HL-60 (cell line): ENCODE measurements around the gene CYP4F2.

Source experiments
- DNase-seq, 2 experiments: peaks; one replicate each; pipeline ENCODE4 v3.0.0-alpha.2; 2010 to 2020; ENCODE audit warnings: low read depth in 1 of 2, low spot score in 1 of 2
- H3K27ac ChIP-seq: fragments of 250-450 bp; sonication (Bioruptor Pico); replicated peaks from 2 replicates; pipeline ENCODE4 v1.5.1; 2020; ENCODE audit warnings: mild to moderate bottlenecking, moderate library complexity
- H3K27me3 ChIP-seq: fragments of 250-450 bp; sonication (Bioruptor Pico); 2 replicates; pipeline ENCODE4 v1.5.1; 2021; ENCODE audit warnings: mild to moderate bottlenecking, moderate library complexity; ENCODE audit not compliant: insufficient read depth, poor library complexity, severe bottlenecking
- H3K4me3 ChIP-seq: replicated peaks from 2 replicates; pipeline ENCODE4 v1.5.1; 2011; ENCODE audit warnings: mild to moderate bottlenecking, control low read depth, low read length; ENCODE audit not compliant: insufficient read depth
- GABPA ChIP-seq: IDR thresholded peaks from 2 replicates; pipeline ENCODE4 v1.6.1; 2012; ENCODE audit warnings: low read depth
- POLR2AphosphoS5 ChIP-seq: IDR thresholded peaks from 2 replicates; pipeline ENCODE4 v1.6.1; 2012; ENCODE audit warnings: low read depth
- SPI1 ChIP-seq: IDR thresholded peaks from 2 replicates; pipeline ENCODE4 v1.6.1; 2012; ENCODE audit warnings: low read depth, mild to moderate bottlenecking, borderline replicate concordance
- TF ChIP-seq, protein P1 (sequence below): IDR thresholded peaks from one replicate; pipeline ENCODE4 v1.5.1; 2011; ENCODE audit warnings: low read length, control low read depth, inconsistent platforms; ENCODE audit not compliant: insufficient read depth
- TF ChIP-seq, protein P2 (sequence below): IDR thresholded peaks from 2 replicates; pipeline ENCODE4 v1.6.1; 2012; ENCODE audit warnings: low read depth; ENCODE audit not compliant: insufficient replicate concordance

CYP4F2 gene

DNA sequence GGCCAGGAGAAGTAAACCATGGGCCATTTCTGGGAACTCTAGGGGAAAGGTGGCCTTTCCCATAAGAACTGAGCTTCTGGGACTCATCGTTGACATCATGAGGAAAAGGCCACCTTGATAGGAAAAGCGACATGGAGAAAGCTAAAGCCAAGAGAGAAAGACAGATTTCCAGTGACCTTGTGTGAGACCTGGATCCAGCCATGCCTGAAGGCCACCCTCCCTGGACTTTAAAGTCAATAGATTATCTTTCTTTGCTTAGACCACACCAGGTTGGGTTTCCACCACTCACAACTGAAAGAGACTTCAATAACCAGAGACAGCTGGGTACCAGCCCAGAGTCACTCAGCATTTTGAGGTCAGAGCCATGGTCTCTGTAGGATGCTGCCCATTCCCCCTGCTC is 3.5 kb downstream of the CYP4F2 start:
- DNase-seq = no peak
- Histone ChIP-seq H3K27ac (no peak overlapping the region), H3K27me3 (no peaks in the 10 kb centered on the region), H3K4me3 (no peak overlapping the region)
- TF ChIP-seq, protein P1, sequence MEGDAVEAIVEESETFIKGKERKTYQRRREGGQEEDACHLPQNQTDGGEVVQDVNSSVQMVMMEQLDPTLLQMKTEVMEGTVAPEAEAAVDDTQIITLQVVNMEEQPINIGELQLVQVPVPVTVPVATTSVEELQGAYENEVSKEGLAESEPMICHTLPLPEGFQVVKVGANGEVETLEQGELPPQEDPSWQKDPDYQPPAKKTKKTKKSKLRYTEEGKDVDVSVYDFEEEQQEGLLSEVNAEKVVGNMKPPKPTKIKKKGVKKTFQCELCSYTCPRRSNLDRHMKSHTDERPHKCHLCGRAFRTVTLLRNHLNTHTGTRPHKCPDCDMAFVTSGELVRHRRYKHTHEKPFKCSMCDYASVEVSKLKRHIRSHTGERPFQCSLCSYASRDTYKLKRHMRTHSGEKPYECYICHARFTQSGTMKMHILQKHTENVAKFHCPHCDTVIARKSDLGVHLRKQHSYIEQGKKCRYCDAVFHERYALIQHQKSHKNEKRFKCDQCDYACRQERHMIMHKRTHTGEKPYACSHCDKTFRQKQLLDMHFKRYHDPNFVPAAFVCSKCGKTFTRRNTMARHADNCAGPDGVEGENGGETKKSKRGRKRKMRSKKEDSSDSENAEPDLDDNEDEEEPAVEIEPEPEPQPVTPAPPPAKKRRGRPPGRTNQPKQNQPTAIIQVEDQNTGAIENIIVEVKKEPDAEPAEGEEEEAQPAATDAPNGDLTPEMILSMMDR = no peak
- TF ChIP-seq POLR2AphosphoS5 (no peak), SPI1 (no peak), GABPA (no peak)
- TF ChIP-seq, protein P2, sequence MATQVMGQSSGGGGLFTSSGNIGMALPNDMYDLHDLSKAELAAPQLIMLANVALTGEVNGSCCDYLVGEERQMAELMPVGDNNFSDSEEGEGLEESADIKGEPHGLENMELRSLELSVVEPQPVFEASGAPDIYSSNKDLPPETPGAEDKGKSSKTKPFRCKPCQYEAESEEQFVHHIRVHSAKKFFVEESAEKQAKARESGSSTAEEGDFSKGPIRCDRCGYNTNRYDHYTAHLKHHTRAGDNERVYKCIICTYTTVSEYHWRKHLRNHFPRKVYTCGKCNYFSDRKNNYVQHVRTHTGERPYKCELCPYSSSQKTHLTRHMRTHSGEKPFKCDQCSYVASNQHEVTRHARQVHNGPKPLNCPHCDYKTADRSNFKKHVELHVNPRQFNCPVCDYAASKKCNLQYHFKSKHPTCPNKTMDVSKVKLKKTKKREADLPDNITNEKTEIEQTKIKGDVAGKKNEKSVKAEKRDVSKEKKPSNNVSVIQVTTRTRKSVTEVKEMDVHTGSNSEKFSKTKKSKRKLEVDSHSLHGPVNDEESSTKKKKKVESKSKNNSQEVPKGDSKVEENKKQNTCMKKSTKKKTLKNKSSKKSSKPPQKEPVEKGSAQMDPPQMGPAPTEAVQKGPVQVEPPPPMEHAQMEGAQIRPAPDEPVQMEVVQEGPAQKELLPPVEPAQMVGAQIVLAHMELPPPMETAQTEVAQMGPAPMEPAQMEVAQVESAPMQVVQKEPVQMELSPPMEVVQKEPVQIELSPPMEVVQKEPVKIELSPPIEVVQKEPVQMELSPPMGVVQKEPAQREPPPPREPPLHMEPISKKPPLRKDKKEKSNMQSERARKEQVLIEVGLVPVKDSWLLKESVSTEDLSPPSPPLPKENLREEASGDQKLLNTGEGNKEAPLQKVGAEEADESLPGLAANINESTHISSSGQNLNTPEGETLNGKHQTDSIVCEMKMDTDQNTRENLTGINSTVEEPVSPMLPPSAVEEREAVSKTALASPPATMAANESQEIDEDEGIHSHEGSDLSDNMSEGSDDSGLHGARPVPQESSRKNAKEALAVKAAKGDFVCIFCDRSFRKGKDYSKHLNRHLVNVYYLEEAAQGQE = no peak

DNA sequence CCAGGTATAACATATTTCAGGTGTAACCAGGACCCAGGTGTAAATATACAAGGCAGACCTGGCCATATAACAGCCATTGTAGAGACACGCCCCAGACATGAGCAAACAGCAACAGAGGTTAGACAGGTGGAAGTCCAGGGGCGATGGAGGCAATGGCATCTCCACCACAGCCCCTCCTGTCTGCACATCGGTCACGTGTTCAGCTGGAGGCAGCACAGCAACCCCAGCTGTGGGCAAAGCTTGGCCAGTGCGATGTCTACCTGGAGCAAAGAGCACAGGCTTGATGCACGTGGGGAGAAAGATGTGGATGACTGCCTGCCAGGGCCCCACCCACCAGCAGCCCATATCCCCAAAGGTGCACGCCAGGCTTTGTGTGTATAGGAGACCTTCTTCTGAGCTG is 4.4 kb downstream of the CYP4F2 start:
- no peak overlapping the region for H3K4me3 ChIP-seq
- no peaks in the 10 kb centered on the region for H3K27me3 ChIP-seq
- DNase-seq = no peak
- no peak for TF ChIP-seq SPI1
- TF ChIP-seq GABPA = no peak
- TF ChIP-seq, protein P1 = no peak
- no peak for TF ChIP-seq POLR2AphosphoS5
- TF ChIP-seq, protein P2 = no peak
- H3K27ac ChIP-seq = no peak overlapping the region

DNA sequence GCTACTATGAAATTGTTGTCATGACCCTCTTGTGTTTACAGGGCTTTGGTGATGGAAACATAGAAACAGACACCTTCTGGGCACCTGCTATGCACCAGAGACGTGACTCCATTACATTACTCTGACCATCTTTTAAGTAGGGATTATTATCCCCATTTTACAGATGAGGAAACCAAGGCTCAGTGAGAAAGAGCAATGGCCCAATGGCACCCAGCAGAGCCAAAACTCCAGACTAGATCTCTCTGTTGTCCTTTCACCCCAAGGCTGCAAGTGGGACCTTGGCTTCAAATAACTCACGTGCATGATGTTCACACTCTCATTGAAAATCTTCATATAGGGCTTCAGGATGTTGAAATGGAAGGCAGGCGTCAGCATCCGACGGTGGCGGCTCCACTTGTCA is 5.9 kb downstream of the CYP4F2 start:
- no peak for DNase-seq
- H3K27ac ChIP-seq = no peak overlapping the region
- no peaks in the 10 kb centered on the region for H3K27me3 ChIP-seq
- H3K4me3 ChIP-seq = no peak overlapping the region
- TF ChIP-seq, protein P1 = no peak
- TF ChIP-seq GABPA = no peak
- no peak for TF ChIP-seq SPI1
- no peak for TF ChIP-seq POLR2AphosphoS5
- TF ChIP-seq, protein P2 = no peak
